HCT116 (cell line): ENCODE data around the gene UGT1A6.

Source experiments
- CBX3 ChIP-seq: IDR thresholded peaks from 2 replicates; pipeline ENCODE4 v1.6.1; 2012; ENCODE audit warnings: low read depth
- CEBPB ChIP-seq: IDR thresholded peaks from 2 replicates; pipeline ENCODE4 v1.6.1; 2012; ENCODE audit warnings: low read depth
- CTCF ChIP-seq, 3 experiments: fragments of 200-600 bp in 1 of 3; sonication (generic) in 1 of 3; IDR thresholded peaks in 2 of 3; conservative IDR thresholded peaks in 1 of 3; 2 replicates each; pipeline ENCODE4 v1.5.1; 2012 to 2017; ENCODE audit warnings: low read depth in 2 of 3, low read length in 2 of 3, antibody characterized with exemption in 1 of 3, borderline replicate concordance in 1 of 3, control low read depth in 1 of 3, mild to moderate bottlenecking in 1 of 3, mixed read lengths in 1 of 3, mixed run types in 1 of 3, moderate library complexity in 1 of 3; ENCODE audit not compliant: insufficient read depth in 1 of 3
- EGR1 ChIP-seq: IDR thresholded peaks from 2 replicates; pipeline ENCODE4 v1.6.1; 2012; ENCODE audit warnings: low read depth
- EZH2 ChIP-seq: fragments of 200-600 bp; sonication (generic); IDR thresholded peaks from 2 replicates; pipeline ENCODE4 v1.6.1; 2017; ENCODE audit warnings: antibody characterized with exemption, mixed run types
- JUND ChIP-seq: IDR thresholded peaks from 2 replicates; pipeline ENCODE4 v1.6.1; 2012
- POLR2A ChIP-seq: IDR thresholded peaks from 2 replicates; pipeline ENCODE4 v1.7.0; 2011; ENCODE audit warnings: borderline replicate concordance; ENCODE audit not compliant: insufficient read depth, insufficient read length; ENCODE audit errors: extremely low read depth
- POLR2AphosphoS5 ChIP-seq: IDR thresholded peaks from 2 replicates; pipeline ENCODE4 v1.6.1; 2011; ENCODE audit warnings: mild to moderate bottlenecking, low read depth, low read length, moderate library complexity
- RAD21 ChIP-seq: IDR thresholded peaks from 2 replicates; pipeline ENCODE4 v1.6.1; 2012; ENCODE audit warnings: low read depth, mild to moderate bottlenecking
- REST ChIP-seq: IDR thresholded peaks from 2 replicates; pipeline ENCODE4 v1.6.1; 2012; ENCODE audit warnings: low read depth
- SIN3A ChIP-seq: IDR thresholded peaks from 2 replicates; pipeline ENCODE4 v1.6.1; 2012; ENCODE audit warnings: low read depth
- YY1 ChIP-seq: IDR thresholded peaks from 2 replicates; pipeline ENCODE4 v1.6.1; 2011; ENCODE audit warnings: low read length, low read depth, moderate library complexity, mild to moderate bottlenecking; ENCODE audit not compliant: insufficient replicate concordance; ENCODE audit errors: extremely low read depth
- ZNF274 ChIP-seq: fragments of 200-500 bp; sonication (Bioruptor generic); IDR thresholded peaks from 2 replicates; pipeline ENCODE4 v1.6.1; 2014; ENCODE audit warnings: mild to moderate bottlenecking, low read depth, low read length, inconsistent platforms

- TF ChIP-seq EGR1 = no peak
- TF ChIP-seq CTCF (IDR thresholded peaks at IDR 0.05 in 2 of 3, conservative IDR thresholded peaks at IDR 0.05 in 1 of 3; ENCODE audit: borderline replicate concordance in 1 of 3, insufficient read depth in 1 of 3, low read depth in 2 of 3, low read length in 2 of 3) = no peak
- no peak for TF ChIP-seq POLR2A
- TF ChIP-seq REST = no peak
- no peak for TF ChIP-seq POLR2AphosphoS5
- TF ChIP-seq EZH2 = no peak
- TF ChIP-seq CEBPB = no peak
- TF ChIP-seq ZNF274 = no peak
- TF ChIP-seq SIN3A = no peak
- no peak for TF ChIP-seq YY1
- TF ChIP-seq RAD21 = no peak
- TF ChIP-seq CBX3 = no peak
- no peak for TF ChIP-seq JUND
Observed at GRCh38 chr2:233743464-233744259, 51.0 kb downstream of the UGT1A6 start.
